GM15510 (cell line): Measurements from ENCODE around the gene USP35.

Source experiments
- POLR2A ChIP-seq: IDR thresholded peaks from 3 replicates; pipeline ENCODE4 v1.6.1; 2011; ENCODE audit warnings: borderline replicate concordance; ENCODE audit not compliant: insufficient read length; ENCODE audit errors: extremely low read depth

The USP35 gene

DNA sequence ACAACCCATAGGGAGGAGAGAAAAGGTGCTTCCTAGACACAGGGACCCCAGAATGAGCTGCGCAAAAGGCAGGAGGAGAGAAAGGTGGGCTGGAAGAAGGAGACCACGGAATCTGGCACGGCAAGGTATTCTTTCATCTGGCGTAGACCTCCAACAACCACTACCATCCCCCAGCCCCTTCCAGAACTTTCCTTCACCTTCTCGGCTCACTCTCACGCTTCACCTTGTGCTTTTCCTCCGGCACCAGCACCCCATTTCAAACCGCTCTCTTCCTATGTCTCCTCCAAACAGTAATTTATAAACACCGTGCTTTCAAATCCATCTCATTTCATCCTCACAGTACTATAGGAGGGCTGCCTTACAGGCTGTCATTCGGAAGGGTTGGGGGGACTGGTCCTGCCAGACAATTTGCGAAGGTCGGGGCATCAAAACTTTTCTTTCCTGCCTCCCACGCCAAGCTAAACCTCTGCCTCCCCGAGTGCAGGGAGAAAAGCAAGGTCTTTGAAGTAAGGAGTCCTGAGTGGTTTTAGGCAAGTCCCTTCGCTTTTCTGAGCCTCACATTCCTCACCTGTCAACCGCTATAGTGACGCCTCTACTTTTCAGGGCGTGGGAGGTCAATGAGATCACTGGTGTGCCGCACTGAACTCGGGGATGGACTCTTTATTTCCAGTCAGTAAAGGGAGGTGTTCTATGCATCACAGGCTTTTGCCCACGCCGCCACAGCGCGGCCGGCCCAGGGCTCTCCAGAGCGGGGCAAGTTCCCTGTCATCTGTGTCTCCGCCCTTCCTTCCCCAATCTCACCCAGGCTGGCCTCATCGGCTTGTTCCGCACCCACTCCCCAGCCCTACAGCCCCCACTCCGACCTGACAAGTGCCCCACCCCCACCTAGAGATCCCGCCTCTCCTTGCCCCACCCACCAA is 1.1 kb upstream of the USP35 start:
- TF ChIP-seq POLR2A, result no peak

DNA sequence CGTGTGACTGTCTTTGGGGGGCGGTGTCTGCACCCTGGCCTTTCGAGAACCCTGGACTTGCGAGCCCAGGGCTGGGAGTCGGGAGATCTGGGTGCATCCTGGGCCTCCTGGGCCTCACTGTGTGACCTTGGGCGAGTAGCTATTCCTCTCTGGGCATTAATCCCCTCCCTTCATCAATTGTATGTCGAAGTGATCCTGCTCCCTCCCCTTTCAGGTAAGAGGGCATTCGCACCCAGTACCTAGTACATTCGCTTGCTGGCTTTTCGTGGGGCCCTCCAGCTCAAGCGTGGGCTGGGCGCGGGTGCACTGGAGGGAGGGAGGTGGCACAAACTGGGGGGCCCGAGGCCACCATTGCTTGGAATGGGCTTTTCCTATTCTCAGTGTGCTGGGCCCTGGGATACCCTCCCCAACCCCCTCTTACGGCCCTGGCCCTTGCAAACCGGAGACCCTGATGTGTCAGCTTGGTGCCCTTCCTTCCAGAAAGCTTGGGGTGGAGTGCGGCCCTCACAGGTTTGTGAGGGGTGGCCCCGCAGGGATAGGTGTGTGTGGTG is 530 bp downstream of the USP35 start:
- TF ChIP-seq POLR2A, result no peak

GRCh38 chr11:78189851-78190250 is 1.1 kb downstream of the USP35 start:
- no peak for TF ChIP-seq POLR2A

GRCh38 chr11:78190374-78190773 is 1.7 kb downstream of the USP35 start:
- no peak for TF ChIP-seq POLR2A

DNA sequence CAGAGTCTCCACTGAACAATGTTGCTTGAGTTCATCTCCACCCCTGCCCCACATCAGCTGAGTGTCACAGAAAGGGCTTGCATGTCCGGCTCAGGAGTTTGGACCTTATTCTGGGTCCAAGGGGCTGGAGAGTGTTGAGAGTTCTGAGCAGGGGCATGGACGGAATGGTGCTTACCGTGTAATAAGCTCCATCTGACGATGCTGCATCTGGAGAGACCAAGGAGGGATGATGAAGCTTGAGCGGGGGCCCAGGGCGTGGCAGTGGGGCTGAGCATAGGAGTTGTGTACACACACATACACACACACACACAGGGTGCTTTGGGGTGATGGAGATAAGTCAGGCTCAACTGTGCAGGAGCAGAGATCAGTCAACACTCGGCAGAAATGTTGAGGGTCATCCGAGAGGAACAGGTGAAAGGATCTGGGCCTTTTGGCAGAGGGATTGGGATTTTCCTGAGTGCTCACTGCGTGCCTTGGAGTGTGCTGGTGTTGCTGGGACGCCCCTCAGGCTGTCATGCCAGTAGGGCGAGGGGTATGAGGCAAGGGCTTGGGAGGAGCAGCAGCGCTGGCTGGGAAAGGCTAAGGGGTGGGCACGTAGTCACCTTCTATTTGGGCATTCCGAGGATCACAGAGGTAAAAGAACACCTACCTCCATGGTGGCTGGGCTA is 2.3 kb downstream of the USP35 start:
- TF ChIP-seq POLR2A, result no peak

DNA sequence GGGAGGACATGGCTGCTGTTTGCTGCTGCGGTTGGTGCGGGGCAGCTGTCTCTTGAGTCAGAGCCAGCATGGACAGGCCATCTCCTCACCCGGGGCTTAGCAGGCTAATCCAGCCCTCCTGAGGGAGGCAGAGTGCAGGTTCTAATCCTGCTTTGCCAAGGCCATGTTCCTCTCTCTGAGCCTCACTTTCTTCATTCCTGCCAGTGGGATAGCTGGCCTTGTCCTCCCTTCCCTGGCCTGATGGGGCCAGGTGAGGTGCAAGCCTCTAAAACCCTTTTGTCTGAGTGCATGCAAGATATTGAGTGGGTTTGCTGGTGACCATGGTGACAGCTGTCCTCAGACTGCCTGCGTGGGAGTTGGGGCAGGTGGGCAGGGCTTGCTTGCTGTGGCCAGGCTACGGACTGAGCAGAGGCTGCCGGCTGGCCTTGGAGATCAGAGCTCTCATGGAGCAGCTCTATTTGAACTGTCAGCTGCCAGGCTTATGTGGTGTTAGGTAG is 3.6 kb downstream of the USP35 start:
- no peak for TF ChIP-seq POLR2A

DNA sequence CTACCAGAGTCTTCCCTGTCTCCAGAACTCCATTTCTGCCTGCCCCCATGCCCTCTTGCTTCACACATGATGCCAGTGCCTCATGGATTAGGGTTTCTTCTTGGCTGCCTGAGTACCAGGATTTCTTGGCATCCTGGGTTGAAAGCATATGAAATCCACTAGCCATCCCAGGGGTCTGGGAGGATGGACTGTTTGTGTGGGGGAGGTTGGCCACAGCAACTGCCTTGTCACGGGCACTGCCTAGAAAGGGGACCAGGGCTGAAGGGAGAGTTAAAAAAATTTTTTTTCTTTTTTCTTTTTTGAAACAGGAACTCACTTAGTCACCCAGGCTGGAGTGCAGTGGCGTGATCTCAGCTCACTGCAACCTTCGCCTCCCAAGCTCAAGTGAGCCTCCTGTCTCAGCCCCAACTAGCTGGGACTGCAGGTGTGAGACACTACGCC is 4.2 kb downstream of the USP35 start:
- no peak for TF ChIP-seq POLR2A

DNA sequence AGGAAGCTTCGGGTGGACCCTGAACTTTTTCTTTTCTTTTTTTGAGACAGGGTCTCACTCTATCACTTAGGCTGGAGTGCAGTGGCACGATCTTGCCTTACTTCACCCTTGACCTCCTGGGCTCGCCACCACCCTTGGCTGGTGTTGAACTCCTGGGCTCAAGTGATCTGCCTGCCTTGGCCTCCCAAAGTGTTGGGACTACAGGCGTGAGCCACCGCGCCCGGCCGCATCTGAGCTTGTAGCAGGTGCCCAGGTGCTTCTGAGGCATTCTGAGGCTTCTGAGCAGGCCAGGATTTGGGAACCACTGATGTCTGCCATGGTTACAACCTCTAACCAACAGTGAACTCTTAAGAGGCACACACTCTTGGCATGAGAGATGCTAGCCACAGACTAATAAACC is 5.1 kb downstream of the USP35 start:
- TF ChIP-seq POLR2A, result no peak

- no peak for TF ChIP-seq POLR2A
Observed at GRCh38 chr11:78194490-78194889, 5.8 kb downstream of the USP35 start.

DNA sequence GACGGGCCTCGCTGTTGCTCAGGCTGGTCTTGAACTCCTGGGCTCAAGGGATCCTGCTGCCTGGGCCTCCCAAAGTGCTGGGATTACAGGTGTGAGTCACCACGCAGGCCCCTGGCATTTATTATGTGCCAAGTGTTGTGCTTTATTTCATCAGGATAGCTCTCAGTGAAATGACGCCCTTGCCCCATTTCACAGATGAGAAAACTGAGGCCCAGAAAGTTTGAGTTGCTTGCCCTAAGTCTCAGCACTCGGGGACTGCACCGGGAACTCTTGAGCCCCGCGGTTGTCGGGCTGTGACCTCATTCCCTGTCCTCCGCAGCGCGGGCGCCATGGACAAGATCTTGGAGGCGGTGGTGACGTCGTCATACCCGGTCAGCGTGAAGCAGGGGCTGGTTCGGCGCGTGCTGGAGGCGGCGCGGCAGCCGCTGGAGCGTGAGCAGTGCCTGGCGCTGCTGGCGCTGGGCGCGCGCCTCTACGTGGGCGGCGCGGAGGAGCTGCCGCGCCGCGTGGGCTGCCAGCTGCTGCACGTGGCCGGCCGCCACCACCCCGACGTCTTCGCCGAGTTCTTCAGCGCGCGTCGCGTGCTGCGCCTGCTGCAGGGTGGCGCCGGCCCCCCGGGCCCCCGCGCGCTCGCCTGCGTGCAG is 7.3 kb downstream of the USP35 start:
- TF ChIP-seq POLR2A, result no peak

GRCh38 chr11:78196661-78197091 is 8.0 kb downstream of the USP35 start:
- TF ChIP-seq POLR2A, result no peak

GRCh38 chr11:78197816-78198215 is 9.1 kb downstream of the USP35 start:
- no peak for TF ChIP-seq POLR2A

- TF ChIP-seq POLR2A, result no peak
Observed at GRCh38 chr11:78199015-78199652, 10.4 kb downstream of the USP35 start.

- no peak for TF ChIP-seq POLR2A
Observed at GRCh38 chr11:78199653-78200015, 10.9 kb downstream of the USP35 start.

DNA sequence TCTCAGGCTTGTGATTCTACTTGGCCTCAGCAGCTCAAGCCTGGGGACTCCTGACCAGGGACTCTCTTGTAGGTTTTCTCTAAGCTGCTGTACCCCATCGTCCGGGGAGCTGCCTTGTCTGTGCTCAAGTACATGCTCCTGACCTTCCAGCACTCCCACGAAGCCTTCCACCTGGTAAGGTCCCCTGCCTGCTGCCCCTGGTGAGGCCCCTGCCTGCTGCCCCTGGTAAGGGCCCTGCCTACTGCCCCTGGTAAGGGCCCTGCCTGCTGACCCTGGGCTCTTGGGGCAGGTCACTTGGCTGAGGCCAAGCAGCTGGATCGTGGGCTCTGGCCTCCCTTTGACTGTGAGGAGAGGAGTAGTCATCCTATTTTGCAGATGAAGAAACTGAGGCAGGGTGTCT is 11.3 kb downstream of the USP35 start:
- TF ChIP-seq POLR2A, result no peak

DNA sequence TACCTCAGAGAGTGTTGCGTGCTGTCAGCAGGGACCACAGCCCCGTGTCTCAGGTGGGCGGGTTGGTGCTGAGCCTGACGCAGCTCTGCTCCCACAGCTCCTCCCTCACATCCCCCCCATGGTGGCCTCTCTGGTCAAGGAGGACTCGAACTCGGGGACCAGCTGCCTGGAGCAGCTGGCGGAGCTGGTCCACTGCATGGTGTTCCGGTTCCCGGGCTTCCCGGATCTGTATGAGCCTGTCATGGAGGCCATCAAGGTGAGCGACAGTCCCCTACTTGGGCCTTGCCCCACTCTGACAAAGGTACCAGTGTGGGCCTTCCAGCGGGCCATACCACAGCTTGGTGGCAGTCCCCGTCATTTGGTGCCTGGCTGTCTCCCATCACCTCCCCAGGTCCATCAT is 11.8 kb downstream of the USP35 start:
- no peak for TF ChIP-seq POLR2A
